Ecto neural progenitor cell (in vitro differentiated cells): ENCODE data around the gene CHST11.
A peak's percentile ranks its signal among the peaks of the same experiment; 100 is the strongest.

Experiments
- DNase-seq: peaks from one replicate; pipeline ENCODE4 v3.0.0-alpha.2; 2018; ENCODE audit warnings: low spot score

The CHST11 gene

GRCh38 chr12:104720339-104721038 lies 263.7 kb downstream of the CHST11 start:
- DNase-seq: no peak

GRCh38 chr12:104721039-104721405 lies 264.3 kb downstream of the CHST11 start:
- no peak for DNase-seq

DNA sequence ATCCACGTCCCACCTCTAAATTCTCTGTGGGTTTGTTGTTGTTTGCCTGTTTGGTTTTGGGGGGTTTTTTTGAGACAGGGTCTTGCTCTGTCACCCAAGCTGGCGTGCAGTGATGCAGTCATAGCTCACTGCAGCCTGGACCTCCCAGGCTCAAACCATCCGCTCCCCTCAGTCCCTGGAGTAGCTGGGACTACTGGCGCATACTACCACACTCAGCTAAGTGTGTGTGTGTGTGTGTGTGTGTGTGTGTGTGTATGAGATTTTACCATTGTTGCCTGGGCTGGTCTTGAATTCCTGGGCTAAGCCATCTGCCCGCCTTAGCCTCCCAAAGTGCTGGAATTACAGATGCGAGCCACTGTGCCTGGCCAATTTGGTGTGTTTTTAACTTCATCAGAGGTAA lies 265.2 kb downstream of the CHST11 start:
- DNase-seq: no peak

GRCh38 chr12:104722601-104723534 lies 266.1 kb downstream of the CHST11 start:
- no peak for DNase-seq

- no peak for DNase-seq
Observed at GRCh38 chr12:104723895-104724294, 267.1 kb downstream of the CHST11 start.

DNA sequence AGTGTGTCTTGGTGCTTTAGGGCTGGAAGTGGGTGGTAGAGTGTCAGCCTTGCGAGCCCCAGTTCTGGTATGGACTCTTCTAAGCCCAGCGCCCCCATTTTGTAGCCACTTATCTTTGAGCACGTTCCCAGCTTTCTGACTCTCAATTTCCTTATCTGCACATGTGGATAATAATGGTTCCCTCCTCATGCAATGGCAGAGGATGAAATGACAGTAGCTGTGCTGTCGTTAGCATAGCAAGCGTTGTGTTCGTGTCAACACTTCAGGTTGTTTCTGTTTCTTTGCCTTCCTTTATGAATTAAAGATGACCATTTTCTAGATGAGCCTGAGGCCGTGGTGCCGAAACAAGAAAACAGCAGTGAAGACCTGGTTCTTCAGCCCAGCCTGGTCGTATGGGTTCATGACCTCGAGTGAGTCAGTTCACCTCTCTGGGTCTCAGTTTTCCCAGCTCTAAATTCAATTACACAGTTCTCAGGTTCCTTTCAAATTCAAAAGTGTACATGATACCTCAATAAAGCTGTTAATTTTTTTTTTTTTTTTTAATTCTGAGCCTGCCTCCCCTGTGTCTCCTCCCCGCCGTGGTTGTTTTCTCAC lies 268.3 kb downstream of the CHST11 start:
- no peak for DNase-seq

DNA sequence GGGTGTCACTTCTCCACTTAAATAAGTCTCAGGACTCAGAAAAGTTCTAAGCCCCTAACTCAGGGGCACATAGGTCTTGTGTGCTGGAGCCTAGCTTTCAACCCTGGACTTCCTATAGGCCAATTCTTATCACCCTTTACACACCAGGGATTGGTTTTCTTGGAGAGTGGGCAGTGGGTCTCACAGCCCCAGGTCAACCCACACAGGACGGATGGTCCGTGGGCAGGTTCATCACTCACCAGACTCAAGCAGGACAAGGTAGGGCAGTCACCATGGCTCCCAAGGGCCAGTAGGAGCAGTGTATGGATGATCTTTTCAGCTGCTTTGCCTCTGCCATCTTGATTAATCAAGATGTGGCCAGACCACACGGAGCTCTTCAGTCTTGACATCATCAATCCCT lies 268.9 kb downstream of the CHST11 start:
- DNase-seq: no peak

GRCh38 chr12:104727726-104728465 lies 271.1 kb downstream of the CHST11 start:
- DNase-seq: no peak

DNA sequence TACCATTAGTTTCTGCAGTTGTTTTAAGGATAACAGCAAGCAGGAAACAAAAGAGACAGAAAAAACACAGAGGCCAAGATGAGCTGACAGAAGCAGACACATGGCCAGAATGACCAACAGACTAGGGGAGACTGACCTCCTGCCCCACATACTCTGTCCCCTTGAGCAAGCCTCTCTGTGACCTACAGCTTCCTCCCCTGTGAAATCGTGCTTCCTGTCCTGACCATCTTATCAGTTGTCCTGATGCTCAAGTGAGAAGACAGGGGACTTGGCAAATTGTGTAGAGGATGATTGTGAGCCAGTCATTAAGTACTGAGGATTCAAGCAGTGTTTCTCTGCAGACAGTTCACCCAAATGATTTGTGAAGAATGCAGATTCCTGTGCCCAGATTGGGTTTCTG lies 272.3 kb downstream of the CHST11 start:
- no peak for DNase-seq

- no peak for DNase-seq
Observed at GRCh38 chr12:104729610-104730446, 273.1 kb downstream of the CHST11 start.

- no peak for DNase-seq
Observed at GRCh38 chr12:104730763-104731162, 274.0 kb downstream of the CHST11 start.

DNA sequence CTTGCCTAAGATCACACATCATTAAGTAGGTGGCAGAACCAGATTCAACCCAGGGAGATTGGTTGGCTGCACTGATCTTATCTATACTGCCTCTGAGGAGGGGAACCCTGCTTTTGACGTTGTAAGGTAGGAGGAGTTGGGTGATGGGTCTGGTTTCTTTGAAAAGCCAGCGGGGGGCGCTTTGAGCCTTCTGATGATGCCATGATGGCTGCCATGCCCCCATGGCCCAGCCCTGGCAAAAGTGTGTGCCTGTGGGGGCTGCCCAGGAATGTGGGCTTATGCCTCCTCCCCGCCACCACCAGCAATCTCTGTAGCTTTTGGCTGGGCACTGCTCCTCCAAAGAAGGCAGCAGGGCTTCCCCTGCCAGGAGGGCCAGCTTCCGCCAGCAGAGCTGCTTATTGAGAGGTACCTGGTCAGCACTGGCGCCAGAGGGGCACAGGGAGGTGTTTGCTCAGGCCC lies 277.0 kb downstream of the CHST11 start:
- no peak for DNase-seq

DNA sequence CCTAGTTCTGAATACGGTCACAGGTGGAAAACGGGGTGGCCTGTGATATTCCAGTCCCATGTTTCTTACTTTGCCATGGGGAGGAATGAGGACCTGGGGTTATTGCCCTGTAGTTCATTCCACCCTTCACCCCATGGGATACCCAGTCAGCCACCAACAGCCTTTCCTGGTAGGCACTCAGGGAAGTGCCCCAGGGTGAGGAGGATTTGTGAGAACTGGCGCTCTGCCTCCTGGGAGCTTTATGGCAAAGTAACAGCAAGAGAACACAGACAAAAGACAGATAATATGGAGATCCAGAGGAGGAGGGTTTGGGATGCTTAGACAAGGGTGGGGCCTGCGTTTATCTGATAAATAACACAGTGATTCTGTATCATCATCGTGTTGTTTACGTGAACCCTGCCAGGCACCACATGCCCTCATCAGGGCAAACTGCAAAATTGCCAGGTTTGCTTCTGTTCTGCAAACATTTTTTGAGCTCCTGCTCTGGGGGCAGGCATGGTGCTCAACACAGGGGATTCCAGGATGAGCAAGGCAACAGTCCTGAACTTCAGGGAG lies 277.9 kb downstream of the CHST11 start:
- no peak for DNase-seq

GRCh38 chr12:104735801-104736200 lies 279.1 kb downstream of the CHST11 start:
- no peak for DNase-seq

- no peak for DNase-seq
Observed at GRCh38 chr12:104736307-104736706, 279.6 kb downstream of the CHST11 start.

DNA sequence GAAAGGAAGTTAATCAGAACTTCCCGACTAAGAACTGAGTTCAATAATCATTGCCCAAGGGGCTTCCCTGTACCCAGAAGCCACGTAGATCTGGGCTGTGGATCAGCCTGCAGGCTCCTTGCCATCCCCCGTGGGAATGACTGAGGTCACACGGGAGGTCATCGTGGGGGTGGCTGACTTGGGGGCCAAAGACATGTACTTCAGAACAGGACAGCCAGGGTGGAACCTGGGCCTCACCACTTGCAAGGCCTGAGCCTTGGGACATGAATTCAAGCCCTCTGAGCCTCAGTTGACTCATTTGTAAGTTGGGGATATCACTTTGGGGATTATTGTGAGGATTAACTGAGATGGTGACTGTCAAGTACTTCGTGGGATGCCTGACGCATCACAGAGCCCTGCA lies 280.4 kb downstream of the CHST11 start:
- no peak for DNase-seq

DNA sequence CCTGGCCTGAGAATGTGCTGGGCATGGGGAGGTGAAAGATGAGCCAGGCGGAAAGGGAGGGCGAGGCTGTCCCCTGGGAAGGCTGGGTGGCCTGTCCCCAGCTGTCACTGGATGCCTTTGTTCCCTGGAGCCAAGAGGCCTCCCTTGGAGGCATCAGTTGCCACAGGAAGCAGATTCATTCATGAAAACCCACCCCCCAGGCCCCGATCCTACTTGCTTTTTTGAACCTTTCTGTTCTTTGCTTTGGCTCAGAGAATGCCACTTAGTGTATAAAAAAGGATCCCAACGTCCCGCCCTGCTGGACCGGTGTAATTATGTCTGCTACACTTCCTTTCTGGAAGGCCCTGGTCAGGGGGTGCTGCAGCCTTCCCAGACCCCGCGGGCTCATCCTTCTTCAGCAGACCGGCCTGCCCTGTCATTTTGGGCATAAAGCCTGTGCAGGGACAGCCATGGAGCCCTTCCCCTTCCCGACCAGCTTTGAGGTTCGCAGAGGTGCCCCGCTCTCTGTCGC lies 281.1 kb downstream of the CHST11 start:
- peak; percentile 66 for DNase-seq

GRCh38 chr12:104738331-104738730 lies 281.6 kb downstream of the CHST11 start:
- DNase-seq: no peak

DNA sequence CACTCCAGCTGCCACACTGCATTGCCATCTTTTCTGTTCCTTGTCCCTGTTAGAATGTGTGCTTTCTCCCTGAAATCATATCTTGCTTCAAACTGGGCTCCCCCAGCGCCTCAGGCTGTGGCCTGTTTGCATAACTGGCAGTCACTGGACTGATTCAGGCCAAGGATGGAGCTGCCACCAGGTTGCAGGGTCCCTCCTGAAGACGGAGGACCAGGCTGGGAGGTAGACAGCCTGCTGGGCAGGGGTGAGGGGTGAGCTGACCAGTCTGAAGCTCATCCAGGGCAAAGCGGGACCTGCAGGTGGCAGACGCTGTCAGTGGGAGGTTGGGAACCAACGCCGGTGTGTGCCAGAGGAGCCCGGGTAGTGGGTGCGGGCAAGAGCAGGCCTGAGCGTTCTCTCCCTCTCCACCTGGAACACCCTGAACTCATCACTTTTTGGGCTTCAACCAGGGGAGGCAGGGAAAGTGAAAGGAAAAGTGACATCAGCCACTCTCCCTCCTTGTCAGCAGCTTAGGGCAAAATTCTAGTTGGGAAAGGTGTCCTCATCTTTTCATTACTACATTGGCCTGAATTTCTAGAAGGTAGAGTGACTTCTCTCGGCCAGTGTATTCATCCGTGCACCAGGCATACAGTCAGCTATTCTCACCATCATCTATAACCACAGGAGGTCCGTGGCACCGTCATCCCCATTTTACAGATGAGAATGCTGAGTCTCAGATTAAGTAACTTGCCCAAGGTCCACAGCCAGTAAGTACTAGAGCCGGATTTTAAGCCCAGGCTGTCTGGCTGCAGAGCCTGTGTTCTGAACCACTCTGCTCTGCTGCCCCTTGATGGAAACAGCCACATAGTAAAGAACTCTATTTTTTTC lies 282.3 kb downstream of the CHST11 start:
- no peak for DNase-seq

GRCh38 chr12:104740668-104741067 lies 283.9 kb downstream of the CHST11 start:
- DNase-seq: no peak
